Anterior cingulate cortex (tissue), 58 donors: ENCODE data around the gene CAPG.
"Not testable (repeated sequence)": the region's sequence is repeated elsewhere in the genome, so short reads cannot be mapped to it uniquely, and the experiment has no call there.

ENCODE experiments used
- DNase-seq, 58 donors: peaks; one replicate each; lab custom pipeline; 2025; lab: John Stamatoyannopoulos, UW

The CAPG gene

DNA sequence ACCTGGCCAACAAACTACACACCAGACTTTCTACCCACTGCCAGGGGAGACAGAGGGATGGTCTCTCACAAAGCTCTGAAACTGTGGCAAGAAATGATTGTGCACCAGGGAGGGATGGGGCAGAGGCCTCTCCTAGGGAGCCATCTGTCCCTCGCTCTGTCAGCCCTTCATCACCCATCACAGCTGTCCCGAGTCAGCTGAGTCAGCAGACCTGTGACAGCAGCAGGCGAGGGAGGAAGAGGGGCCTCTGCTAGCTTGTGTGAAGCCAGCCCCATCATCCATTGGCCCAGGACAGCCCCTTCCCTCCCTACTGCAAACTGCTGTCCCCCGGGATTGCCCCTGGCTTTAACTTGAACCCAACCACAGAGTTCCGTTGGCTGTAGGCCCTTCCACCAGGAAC is 13.4 kb upstream of the CAPG start:
- peak in 3 of 58 donors; percentile 19 to 35 (median 19) for DNase-seq

DNA sequence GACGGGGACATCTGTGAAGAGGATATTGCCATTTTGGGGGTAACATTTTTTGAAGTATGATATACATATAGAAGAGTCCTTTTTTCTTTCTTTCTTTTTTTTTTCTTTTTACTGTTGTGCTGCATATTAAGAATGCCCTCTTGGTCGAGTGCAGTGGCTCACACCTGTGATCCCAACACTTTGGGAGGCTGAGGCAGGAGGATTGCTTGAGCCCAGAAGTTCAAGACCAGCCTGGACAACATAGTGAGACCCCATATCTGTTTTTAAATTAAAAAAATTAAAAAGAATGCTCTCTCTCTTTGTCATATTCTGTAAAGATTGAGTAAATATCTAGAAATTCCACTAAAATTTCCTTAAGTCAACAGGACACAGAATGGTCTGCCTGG is 11.9 kb upstream of the CAPG start:
- DNase-seq = no peak

DNA sequence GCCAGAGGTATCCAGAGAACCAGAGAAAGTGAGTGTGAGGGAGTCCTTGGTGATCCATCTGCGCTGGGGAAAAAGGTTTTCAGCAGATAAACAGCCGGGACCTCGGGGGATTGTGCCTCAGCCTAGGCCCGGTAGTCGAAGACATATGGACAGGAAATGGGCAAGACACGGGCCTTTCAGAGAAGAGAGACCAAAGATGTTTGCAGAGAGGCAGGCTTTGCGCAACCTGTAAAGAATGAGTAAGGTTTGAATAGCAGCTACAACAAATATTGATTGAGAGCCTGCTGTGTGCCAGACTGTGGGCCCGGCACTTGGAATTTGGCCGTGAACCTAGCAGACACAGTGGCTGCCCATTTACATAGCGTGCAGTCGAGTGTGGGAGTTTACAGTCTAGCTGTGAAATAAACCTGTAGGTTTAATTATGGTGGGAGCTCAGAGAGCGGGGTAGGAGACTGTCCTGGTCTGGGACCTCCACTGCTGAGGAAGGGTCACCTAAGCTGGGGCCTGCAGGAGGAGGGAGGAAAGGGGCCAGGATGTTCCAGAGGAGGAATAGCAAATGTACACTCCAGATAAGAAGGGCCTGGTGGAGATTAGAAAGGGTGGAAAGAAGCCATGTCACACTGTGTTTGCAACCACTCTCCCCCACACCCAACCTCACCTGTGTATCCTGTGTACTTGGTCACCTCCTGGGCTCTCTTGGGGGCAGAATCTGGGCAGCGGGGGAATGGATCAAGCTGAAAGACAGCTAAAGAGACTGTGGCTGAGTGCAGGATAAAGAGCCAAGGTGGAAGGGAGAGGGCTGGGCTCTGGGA is 11.3 kb upstream of the CAPG start:
- peak in 6 of 58 donors; percentile 32 to 62 (median 52) for DNase-seq

DNA sequence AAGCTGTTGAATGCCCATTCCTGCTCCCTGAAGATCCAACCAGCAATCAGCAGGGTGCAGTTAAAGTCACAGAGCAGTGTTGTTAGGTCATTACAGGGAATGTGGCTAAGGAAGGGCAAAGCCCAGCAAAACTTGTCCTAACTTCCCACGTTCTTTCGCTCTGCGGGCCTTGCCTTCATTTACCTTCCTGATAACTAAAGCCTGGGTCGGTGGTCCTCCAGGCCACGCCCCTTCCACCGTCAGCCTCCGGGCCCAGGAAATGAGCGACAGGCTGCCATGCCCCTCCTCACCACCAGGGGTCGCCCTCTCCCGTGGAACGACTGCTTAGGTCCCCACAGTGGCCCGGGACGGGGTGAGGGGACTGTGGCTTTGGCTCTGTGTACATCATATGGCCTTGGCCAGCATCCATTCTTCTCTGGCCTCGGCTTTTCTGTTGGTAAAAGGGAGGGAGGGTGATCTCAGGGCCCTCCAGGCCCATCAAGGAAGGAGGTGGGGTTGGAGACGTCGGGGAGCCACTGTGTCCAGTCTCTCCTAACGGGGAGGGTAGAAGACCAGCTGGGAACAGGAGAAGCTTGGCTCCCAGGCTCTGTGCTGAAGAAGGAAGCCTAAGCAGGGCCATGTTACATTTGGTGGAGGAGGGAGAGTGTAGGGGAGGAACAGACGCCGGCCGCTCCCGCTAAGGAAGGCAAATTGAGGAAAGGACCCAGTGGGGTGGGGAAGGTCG is 10.5 kb upstream of the CAPG start:
- peak; percentile 24 to 96 (median 84) for DNase-seq

DNA sequence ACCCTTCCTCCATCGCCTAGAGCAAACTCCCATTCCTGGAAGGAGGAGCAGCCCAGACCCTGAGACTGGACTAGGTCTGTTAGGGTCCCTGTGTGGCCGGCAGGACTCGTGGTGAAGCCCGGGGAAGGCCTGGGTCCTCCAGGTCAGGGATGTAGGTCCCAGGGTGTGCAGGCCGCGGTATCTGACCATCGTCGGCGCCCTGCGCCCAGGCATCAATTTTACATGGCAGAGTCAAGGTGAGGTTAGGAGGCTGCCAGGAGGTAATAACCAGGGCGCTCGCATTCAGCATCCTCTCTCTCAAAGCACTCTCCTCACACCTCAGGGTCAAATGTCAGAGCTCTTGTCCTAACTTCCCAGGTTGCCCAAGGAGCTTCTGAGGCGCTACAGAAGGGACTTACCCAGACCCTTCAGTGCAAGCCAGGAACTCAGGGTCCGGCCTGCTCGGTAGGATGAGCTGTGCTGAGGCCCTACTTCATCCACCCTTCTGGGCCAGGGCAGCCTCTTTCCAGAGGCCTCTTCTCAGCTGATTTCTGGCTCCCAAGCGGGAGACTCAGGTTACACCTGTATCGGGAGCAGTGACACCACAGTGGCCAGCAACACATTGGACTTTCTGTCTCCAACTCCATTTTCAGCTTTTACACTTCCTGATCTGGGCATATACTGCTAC is 9.0 kb upstream of the CAPG start:
- peak in 3 of 58 donors; percentile 49 to 70 (median 68) for DNase-seq

DNA sequence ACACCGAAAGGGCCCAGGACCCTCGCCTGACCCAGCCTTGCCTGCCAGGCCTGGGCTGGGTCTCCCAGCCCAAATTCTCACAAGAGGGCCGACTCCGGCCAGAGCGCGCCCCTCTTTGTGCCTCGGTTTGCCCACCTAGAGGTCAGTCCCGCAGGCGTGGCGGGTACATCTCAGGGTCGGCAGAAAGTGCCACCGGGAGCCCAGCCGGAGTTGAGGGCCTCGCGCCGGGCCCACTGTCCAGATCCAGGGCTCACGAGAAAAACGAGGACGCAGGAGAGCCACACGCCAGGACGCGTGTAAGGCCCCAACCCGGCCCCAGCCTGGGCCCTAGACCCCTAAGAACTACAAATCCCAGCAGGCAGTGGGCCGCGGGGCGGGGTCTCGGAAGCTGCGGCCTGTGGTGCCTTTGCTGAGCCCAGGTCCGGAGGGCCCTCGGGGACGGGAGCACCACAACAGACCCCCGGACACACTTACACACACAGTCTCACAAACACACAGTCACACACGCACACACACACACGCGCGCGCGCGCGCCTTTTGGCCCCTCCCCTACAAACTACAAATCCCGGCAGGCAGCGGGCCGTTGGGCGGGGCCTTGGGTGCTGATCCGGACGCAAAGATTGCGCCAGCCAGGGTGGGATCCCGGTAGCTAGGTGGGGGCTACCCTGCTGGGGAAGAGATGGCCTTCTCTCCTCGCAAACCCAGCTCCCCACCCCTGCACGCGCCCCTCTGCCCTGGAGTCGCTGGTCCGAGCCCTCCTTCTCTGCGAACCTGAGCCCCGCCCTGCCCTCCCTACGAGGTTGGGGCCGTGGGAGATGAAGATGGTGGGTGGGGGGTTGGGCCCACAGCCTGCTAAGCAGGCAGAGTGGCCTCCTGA is 8.2 kb upstream of the CAPG start, which contains the start of gene SH2D6:
Gene SH2D6, plus strand, starts transcription at position 583 of the 877 bp plus-strand sequence. CDS start 10,752 bp downstream, outside the sequence.
- peak in 57 of 58 donors; percentile 58 to 95 (median 86) for DNase-seq

DNA sequence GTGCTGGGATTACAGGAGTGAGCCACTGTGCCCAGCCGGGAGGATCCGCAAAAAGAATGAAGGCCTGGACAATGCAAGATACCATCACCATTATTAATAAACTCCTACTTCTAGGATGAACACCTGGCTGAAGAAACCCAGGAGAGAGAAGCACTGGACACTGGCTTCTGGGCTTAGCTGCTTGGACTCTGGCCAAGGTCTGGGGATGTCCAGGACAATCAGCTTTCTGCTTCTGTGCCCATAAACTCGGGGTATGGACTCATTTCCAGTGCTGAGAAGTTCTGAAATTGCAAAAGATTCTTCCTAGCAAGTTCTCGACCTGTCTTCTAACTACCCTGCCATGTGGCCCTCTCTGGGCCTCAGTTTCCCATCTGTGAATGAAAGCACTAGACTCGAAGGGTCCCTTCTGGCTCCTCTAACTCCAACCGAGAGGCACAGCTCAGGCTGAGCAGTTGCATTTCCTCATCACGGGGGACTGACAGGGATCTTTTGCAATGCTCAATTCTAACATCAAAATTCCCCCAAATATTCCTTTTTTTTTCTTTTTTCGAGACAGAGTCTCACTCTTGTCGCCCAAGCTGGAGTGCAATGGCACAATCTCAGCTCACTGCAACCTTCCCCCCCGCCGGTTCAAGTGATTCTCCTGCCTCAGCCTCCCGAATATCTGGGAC is 5.9 kb upstream of the CAPG start:
- no peak for DNase-seq

DNA sequence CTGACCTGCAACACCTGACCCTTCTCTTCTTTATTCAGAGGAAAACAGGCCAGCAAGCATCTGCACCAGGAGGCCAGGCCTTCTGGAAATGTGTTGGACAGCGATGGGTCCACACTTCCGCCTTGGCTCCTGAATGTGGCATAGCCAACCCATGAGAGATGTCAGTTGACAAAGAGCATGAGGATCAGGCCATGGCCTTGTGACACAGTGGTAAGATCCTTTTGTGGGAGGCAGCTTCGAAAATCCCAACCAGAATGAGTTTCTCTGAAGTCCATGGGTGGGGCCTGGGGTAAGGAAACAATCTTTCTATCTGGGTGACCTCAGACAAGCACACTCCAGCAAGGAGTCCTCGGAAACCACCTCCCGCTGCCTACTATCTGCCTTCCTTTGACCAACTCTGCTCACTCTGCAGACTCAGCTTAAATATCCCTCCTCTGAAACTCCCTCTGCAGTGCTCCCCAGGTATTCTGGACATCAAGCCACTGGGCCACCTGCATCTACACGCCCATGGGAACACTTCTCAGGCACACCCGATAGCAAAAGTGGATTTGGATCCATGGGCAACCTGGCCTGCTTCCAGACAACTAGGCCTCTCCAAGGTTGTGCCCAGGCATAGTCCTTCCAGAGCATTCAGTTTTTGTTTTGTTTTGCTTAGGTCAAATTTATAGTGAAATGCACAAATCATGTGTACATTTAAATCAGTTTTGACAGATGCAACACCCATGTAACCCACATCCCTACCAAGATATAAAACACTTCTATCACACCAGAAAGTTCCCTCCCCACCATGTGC is 4.8 kb upstream of the CAPG start:
- DNase-seq = no peak

DNA sequence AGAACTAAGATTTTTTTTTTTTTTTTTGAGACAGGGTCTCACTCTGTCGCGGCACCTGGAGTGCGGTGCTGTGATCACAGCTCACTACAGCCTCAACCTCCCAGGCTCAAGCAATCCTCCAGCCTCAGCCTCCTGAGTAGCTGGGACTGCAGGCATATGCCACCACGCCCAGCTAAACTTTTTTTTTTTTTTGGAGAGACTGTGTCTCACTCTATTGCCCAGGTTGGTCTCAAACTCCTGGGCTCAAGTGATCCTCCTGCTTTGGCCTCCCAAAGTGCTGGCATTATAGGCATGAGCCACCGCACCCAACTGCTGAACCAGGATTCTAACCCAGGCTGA is 4.2 kb upstream of the CAPG start:
- DNase-seq = not testable (repeated sequence)

DNA sequence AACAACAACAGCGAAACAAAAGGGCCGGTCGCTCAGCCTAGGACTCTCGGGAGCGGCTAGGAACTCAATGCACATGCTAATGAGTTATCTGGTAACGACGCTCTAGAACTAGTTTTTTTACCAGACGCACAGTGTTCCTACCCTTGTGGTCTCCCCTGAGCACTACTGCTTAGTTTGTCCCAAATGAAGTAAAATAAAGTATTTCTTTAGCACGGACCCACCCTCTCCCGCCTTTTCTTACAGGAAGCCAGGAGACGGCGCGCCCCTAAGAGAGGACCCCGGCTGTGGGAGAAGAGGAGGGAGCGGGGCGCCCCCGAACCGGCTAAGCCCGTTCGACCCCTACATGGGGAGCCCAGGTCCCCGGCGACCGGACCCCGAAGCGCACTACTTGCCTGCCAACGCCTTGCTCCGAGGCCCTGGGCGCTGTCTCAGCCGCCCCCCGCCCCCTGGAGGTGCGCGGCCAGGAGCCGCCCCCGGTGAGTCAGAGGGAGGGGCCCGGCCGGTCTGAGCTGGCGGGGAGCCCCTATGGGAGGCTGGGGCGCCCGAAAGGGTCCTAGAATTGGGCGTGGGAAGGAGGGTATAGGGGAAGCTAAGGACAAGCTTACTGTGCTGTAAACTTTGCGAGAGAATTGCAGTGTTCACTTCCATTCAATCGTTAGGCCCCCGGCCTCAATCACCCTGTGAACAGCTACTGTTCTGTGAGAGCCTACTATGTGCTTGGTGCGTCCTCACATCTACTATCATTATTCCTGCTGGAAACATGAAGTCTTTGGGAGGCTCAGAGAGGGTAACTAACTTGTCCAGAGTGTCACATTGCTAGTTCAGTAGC is 3.6 kb upstream of the CAPG start:
- DNase-seq = peak in 2 of 58 donors; percentile 26 to 51

DNA sequence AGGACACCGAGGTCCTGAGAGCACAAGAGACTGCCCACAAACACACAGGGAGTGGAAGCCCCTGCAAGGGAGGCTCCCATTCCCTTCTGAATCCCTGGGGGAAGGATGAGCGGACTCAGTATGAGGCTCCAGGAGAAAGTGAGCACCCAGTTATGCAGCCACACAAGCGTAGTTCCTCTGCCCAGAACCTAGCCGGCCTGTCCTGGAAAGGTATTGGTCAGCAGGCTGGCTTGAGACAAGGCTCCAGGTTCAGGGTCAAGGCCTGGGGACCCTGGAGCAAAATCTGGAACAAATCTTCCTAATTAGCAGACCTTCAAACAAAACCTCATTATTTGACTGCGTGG is 1.2 kb upstream of the CAPG start:
- no peak for DNase-seq

DNA sequence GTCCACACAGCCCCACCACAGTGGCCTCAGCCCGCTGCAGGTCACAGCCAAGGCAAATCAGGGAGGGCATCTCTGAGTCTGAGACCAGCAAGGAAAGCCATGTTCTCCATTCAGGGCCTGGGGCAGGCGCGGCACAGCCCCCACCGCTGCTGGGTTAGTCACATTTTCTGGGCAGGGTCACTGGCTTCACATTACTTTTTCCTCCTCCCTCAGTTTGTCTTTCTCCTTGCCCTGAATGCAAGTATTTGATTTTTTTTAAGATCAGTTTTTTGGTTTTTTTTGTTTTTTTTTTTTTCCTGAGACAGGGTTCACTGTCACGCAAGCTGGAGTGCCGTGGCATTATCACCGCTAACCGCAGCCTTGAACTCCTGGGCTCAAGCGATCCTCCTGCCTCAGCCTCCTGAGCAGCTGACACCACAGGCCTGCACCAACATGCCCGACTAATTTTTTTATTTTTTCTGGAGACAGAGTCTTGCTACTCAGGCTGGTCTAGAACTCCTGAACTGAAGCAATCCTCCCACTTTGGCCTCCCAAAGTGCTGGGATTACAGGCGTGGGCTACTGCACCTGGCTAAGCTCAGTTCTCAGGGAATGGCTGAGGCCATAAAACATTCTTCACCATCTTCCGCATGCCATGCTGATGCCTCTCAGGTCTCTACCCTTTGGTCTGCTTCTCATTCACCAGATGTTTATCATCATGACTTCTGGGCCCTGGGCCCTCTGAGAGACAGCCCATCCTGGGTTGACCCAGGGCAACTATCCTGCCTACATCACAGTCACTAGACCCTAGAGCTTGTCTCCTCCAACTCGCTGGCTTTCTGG is 628 bp upstream of the CAPG start:
- DNase-seq = no peak

DNA sequence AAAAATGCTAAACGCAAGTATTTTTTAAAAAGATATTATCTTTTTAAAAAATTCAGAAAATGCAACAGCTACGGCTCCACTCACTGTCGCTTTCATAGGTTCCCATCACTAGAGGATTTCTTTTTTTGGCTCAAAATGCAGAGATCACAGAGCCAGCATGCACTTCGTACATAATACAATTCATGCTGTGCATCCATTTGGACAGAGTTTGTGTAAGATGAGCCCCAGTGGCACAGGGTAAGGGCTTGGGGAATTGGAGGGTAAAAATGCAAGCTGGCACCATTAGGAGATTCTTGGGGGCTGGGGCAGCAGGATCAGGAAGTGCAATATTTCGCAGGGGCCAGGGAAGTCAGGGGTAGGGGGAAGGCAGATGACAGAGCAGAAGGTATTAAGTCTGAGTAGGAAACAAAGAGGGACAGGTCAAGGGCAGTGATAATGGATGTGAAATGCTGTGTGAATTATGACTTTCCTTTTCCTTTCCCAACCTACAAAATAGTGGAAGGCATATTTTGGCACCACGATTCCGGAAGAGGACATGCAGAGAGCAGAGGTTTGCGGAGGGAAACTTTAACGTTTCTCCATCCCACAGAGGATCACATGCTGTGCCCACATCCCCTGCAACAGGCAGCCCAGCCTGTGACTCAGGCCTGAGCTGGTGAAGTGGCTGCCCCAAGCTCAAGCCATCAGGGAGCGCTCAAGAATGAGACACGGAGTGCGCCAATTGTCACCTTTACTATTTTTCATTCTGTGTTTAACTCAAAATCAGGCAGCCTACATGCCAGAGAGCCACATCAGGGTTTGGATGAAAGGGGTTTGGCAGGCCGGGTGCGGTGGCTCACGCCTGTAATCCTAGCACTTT is 4.7 kb downstream of the CAPG start:
- peak in 10 of 58 donors; percentile 13 to 46 (median 21) for DNase-seq

DNA sequence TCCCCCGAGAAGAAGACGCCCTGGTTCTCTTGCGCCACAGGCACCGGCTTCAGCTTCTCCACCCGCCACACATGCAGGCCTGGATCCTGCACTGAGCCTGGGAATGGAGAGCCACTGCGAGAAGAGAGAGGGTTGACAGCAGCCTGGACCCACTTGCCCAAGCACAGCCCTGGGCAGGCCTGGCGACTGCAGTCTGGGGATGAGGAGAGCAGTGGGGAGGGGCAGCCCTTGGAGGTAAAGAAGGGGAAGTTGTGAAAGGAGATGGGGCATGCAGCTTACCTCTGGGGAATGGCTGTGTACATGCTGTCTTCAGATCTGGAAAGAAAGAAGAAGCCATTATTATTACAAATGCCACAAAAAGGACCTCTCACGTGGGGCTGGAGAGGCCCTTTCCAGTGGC is 8.3 kb downstream of the CAPG start:
- no peak for DNase-seq

DNA sequence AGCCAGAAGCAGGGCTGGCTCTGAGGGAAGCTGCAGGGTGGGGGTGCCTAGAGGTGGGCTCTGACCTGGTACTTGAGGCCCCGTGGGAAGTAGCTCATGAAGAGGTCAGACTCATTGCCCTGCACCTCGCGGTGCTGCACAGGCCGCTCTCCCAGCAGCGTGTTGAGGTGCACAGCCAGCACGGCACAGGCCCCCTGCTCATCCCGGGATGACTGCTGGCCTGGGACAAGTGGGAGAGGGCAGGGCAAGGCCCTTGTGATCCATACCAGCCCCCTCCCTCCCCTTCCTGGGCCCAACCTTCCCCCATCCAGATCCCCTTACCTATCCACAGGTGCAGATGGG is 8.7 kb downstream of the CAPG start:
- no peak for DNase-seq
